PFSK-1 (cell line): Measurements from ENCODE around the gene ANAPC2.

Source experiments
- FOXP2 ChIP-seq: optimal IDR thresholded peaks from 2 replicates; pipeline ENCODE3; 2011; ENCODE audit warnings: borderline replicate concordance, control low read depth, inconsistent platforms; ENCODE audit not compliant: insufficient read depth; ENCODE audit errors: extremely low read length, extremely low read depth
- POLR2AphosphoS5 ChIP-seq: IDR thresholded peaks from 2 replicates; pipeline ENCODE4 v1.6.1; 2012; ENCODE audit warnings: low read depth, mild to moderate bottlenecking, control low read depth, low read length, moderate library complexity
- REST ChIP-seq, 2 experiments: IDR thresholded peaks; 2 replicates each; pipeline versions ENCODE4 v1.6.1 to v1.8.0; 2011 to 2012; ENCODE audit warnings: low read depth in 2 of 2, low read length in 2 of 2, control low read depth in 1 of 2, inconsistent platforms in 1 of 2, mild to moderate bottlenecking in 1 of 2, moderate library complexity in 1 of 2; ENCODE audit not compliant: insufficient read depth in 1 of 2
- SIN3A ChIP-seq: IDR thresholded peaks from 2 replicates; pipeline ENCODE4 v1.6.1; 2012; ENCODE audit warnings: mild to moderate bottlenecking, low read length, moderate library complexity, borderline replicate concordance; ENCODE audit not compliant: insufficient read depth
- TAF1 ChIP-seq: IDR thresholded peaks from 2 replicates; pipeline ENCODE4 v1.6.1; 2012; ENCODE audit warnings: low read length, control low read depth, borderline replicate concordance; ENCODE audit not compliant: insufficient read depth

Gene ANAPC2

DNA sequence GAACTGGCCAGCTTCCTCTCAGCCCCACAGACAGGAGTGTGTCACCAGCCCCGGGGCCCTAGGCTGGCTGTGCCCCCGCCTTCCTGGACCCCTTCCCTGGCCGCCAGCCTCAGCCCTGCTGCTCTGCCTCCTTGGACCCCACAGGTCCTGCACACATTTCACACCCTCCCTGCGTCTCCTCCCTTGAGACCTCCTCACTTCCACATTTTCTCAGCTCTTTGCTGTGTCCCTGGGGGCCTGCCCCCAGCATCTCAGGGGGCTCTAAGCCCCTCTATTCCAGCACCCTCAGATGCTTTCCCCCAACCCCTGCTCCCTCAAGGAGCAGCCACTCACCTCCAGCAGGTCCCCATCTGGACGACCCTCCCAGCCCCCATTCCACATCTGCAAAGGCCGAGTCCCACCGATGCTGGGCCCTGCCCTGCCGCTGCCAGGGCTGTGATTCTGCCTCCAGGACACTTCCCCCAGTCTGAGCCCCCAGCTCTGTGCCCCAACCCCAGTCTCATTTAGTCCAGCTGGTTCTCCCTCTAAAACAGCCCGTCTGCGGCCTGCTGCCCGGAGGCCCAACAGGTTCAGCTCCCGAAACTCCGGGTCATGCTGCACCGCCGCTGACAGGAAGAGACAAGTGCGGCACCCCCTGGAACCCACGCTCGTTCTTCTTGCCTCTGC, 46.5 kb upstream of the ANAPC2 start:
- TF ChIP-seq SIN3A (no peak), TAF1 (no peak), POLR2AphosphoS5 (no peak), REST (IDR thresholded peaks at IDR 0.05; ENCODE audit: insufficient read depth in 1 of 2, low read depth in 2 of 2, low read length in 2 of 2) (no peak), FOXP2 (no peak)

GRCh38 chr9:137234055-137234697, 45.8 kb upstream of the ANAPC2 start:
- no peak for TF ChIP-seq POLR2AphosphoS5
- TF ChIP-seq FOXP2 = no peak
- TF ChIP-seq TAF1 = no peak

- TF ChIP-seq FOXP2 (no peak), POLR2AphosphoS5 (no peak), TAF1 (no peak), REST (IDR thresholded peaks at IDR 0.05; ENCODE audit: insufficient read depth in 1 of 2, low read depth in 2 of 2, low read length in 2 of 2) (no peak), SIN3A (no peak)
Observed at GRCh38 chr9:137233143-137233980, 45.0 kb upstream of the ANAPC2 start.

- TF ChIP-seq FOXP2 (no peak), POLR2AphosphoS5 (no peak), REST (IDR thresholded peaks at IDR 0.05; ENCODE audit: insufficient read depth in 1 of 2, low read depth in 2 of 2, low read length in 2 of 2) (no peak), SIN3A (no peak), TAF1 (no peak)
Observed at GRCh38 chr9:137232510-137232909, 44.1 kb upstream of the ANAPC2 start.

DNA sequence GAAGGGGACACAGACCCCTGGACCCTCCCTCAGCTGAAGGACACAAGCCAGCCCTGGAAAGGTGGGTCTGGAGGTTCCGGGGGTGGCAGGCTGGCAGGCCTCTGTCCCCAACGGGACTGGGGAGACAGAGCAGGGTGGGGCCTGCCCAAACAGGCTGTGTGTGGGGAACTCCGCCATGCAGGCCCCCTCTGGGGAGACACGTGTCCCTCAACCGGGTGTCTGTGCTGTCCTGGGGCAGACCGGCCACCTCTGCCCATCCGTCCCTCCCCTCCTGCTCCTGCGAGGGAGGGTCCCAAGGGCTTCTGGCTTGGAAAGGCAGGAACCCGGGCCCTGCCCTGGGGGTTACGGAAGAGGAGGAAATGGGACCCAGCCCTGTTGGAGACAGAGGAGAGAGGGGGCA, 43.7 kb upstream of the ANAPC2 start:
- no peak for TF ChIP-seq FOXP2
- no peak for TF ChIP-seq TAF1
- no peak for TF ChIP-seq REST (IDR thresholded peaks at IDR 0.05; ENCODE audit: insufficient read depth in 1 of 2, low read depth in 2 of 2, low read length in 2 of 2)
- TF ChIP-seq POLR2AphosphoS5 = no peak
- TF ChIP-seq SIN3A = no peak
